Mammary epithelial cell (primary cell): ENCODE results near the gene COX8A.

Experiments used
- EZH2 ChIP-seq: IDR thresholded peaks from 2 replicates; pipeline ENCODE4 v1.6.1; 2012; ENCODE audit warnings: low read length, inconsistent platforms, borderline replicate concordance
- TF ChIP-seq, protein P1 (sequence below), 2 donors: IDR thresholded peaks in 1 of 2; conservative IDR thresholded peaks in 1 of 2; 2 replicates each; pipeline ENCODE4 v1.5.1; 2011 to 2012; ENCODE audit warnings: inconsistent platforms in 2 of 2, low read length in 2 of 2, mild to moderate bottlenecking in 2 of 2, control low read depth in 1 of 2, low read depth in 1 of 2; ENCODE audit not compliant: insufficient read depth in 1 of 2; ENCODE audit errors: extremely low read depth in 1 of 2

DNA sequence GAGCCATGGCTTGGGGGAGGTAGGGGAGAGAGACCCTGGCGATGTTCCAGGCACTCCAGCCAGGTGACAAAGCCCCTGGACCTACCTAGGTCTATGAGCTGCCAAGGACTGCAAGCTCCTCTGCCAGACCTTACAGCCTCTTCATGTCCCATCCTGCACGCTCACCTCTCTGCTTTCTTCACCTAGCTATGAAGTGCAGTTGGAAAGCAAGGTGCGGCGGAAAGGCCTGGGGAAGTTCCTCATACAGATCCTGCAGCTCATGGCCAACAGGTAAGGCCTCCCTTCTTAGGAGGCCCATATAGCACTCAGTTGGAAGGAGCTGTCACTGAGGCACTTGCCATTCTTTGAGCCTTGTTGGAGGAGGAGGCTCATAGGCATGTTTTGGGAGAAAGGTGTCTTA is 21.9 kb upstream of the COX8A start:
- TF ChIP-seq, protein P1, sequence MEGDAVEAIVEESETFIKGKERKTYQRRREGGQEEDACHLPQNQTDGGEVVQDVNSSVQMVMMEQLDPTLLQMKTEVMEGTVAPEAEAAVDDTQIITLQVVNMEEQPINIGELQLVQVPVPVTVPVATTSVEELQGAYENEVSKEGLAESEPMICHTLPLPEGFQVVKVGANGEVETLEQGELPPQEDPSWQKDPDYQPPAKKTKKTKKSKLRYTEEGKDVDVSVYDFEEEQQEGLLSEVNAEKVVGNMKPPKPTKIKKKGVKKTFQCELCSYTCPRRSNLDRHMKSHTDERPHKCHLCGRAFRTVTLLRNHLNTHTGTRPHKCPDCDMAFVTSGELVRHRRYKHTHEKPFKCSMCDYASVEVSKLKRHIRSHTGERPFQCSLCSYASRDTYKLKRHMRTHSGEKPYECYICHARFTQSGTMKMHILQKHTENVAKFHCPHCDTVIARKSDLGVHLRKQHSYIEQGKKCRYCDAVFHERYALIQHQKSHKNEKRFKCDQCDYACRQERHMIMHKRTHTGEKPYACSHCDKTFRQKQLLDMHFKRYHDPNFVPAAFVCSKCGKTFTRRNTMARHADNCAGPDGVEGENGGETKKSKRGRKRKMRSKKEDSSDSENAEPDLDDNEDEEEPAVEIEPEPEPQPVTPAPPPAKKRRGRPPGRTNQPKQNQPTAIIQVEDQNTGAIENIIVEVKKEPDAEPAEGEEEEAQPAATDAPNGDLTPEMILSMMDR (conservative IDR thresholded peaks at IDR 0.05 in 1 of 2, IDR thresholded peaks at IDR 0.05 in 1 of 2; ENCODE audit: extremely low read depth in 1 of 2, insufficient read depth in 1 of 2, low read depth in 1 of 2, low read length in 2 of 2): no peak
- no peak for TF ChIP-seq EZH2
